CD4-positive, alpha-beta T cell (primary cell): ENCODE measurements around the gene MRPS5. TPM values are rescaled to one million over a fixed set of nuclear protein-coding genes. Genes with fewer than 3 reads are reported as not detected.

Experiments
- ATAC-seq: fragments of 200-7000 bp; cut with Tn5 transposase; one replicate; pipeline ENCODE4 v1.10.0; 2022; ENCODE audit warnings: mild to moderate bottlenecking; ENCODE audit not compliant: poor library complexity
- CTCF ChIA-PET: fragments of 350-600 bp; sonication (Branson Sonifier 250); formaldehyde crosslinking; loops from one replicate; lab custom pipeline; 2021; ENCODE audit warnings: antibody characterized with exemption, inconsistent platforms; lab: Charles Lee
- POLR2A ChIA-PET: fragments of 350-600 bp; sonication (Branson Sonifier 250); formaldehyde crosslinking; loops from one replicate; lab custom pipeline; 2021; ENCODE audit warnings: antibody characterized with exemption, inconsistent platforms; lab: Charles Lee
- DNase-seq, 14 experiments: peaks; one replicate each; pipeline ENCODE4 v3.0.0-alpha.2; 2013 to 2020; ENCODE audit warnings: mixed read lengths in 2 of 14
- H3K27ac ChIP-seq, 2 donors: one replicate each; pipeline versions ENCODE4 v1.5.1 to v1.7.0; 2013; ENCODE audit warnings: low read length in 2 of 2, low read depth in 1 of 2, mild to moderate bottlenecking in 1 of 2
- H3K27me3 ChIP-seq, 2 experiments: 1 replicate in 1 of 2; 2 replicates in 1 of 2; pipeline versions ENCODE4 v1.6.1 to v1.7.0; 2013; ENCODE audit warnings: low read length in 2 of 2, control low read depth in 1 of 2, mild to moderate bottlenecking in 1 of 2, moderate library complexity in 1 of 2; ENCODE audit not compliant: insufficient read depth in 2 of 2, control insufficient read depth in 1 of 2
- H3K36me3 ChIP-seq: one replicate; pipeline ENCODE4 v1.6.1; 2013; ENCODE audit warnings: low read length, control low read depth; ENCODE audit not compliant: insufficient read depth
- H3K4me1 ChIP-seq: one replicate; pipeline ENCODE4 v1.6.1; 2013; ENCODE audit warnings: low read length, control low read depth; ENCODE audit not compliant: insufficient read depth
- H3K4me3 ChIP-seq: one replicate; pipeline ENCODE4 v1.5.1; 2013; ENCODE audit warnings: mild to moderate bottlenecking, low read length, moderate library complexity
- H3K9me3 ChIP-seq, 2 experiments: 1 replicate in 1 of 2; 2 replicates in 1 of 2; pipeline versions ENCODE4 v1.6.1 to v1.7.0; 2013; ENCODE audit warnings: low read length in 2 of 2, mild to moderate bottlenecking in 2 of 2, control low read depth in 1 of 2, moderate library complexity in 1 of 2; ENCODE audit not compliant: control insufficient read depth in 1 of 2, insufficient read depth in 1 of 2
- H3K27ac Mint-ChIP-seq: one replicate; pipeline ENCODE4 v1.8.0; 2020; ENCODE audit warnings: mixed read lengths
- H3K27me3 Mint-ChIP-seq: one replicate; pipeline ENCODE4 v1.8.0; 2021; ENCODE audit warnings: mixed read lengths
- H3K36me3 Mint-ChIP-seq: one replicate; pipeline ENCODE4 v1.8.0; 2021; ENCODE audit warnings: low read depth, mixed read lengths
- H3K4me1 Mint-ChIP-seq: one replicate; pipeline ENCODE4 v1.8.0; 2021; ENCODE audit warnings: low read depth, mixed read lengths
- H3K4me3 Mint-ChIP-seq: one replicate; pipeline ENCODE4 v1.8.0; 2020; ENCODE audit warnings: mild to moderate bottlenecking, mixed read lengths
- H3K9me3 Mint-ChIP-seq: one replicate; pipeline ENCODE4 v1.8.0; 2020; ENCODE audit warnings: mixed read lengths
- intact Hi-C, 2 experiments: fragments of 100-400 bp; cut with DNase I in 1 of 2; cut with micrococcal nuclease in 1 of 2; formaldehyde crosslinking; loops; one replicate each; pipeline versions ENCODE4 v1.15.1 to v1.9.0; 2023 to 2025; cut with DNase I, micrococcal nuclease
- total RNA-seq, 174 experiments: library from RNA in 2 of 174; stranded (reverse) in 2 of 174; gene quantifications; one replicate each; pipeline ENCODE4 v1.2.3 and lab custom pipeline; 2021 to 2026
- TF ChIP-seq, protein P1 (sequence below): fragments of 200-600 bp; IDR thresholded peaks from one replicate; pipeline ENCODE4 v1.8.0; 2022; ENCODE audit warnings: antibody characterized with exemption, mild to moderate bottlenecking

The MRPS5 gene
- total RNA-seq, 2 experiments from 2014 or later, result 15.3 to 16.3 TPM

- H3K27me3 Mint-ChIP-seq, result no peaks in the 10 kb centered on the region
- no peak for ATAC-seq
Observed at GRCh38 chr2:95110395-95110794, 11.2 kb downstream of the MRPS5 start.

GRCh38 chr2:95109260-95109659 is 12.3 kb downstream of the MRPS5 start:
- no peaks in the 10 kb centered on the region for H3K27me3 Mint-ChIP-seq
- H3K4me3 ChIP-seq, result no peak overlapping the region
- no peak for DNase-seq
- H3K27ac Mint-ChIP-seq, result no peak overlapping the region
- H3K4me1 ChIP-seq, result no peaks in the 10 kb centered on the region
- no peak overlapping the region for H3K4me3 Mint-ChIP-seq
- no peak overlapping the region for H3K27ac ChIP-seq
- no peaks in the 10 kb centered on the region for H3K9me3 ChIP-seq
- CTCF ChIA-PET, result no interaction called here
- TF ChIP-seq, protein P1, sequence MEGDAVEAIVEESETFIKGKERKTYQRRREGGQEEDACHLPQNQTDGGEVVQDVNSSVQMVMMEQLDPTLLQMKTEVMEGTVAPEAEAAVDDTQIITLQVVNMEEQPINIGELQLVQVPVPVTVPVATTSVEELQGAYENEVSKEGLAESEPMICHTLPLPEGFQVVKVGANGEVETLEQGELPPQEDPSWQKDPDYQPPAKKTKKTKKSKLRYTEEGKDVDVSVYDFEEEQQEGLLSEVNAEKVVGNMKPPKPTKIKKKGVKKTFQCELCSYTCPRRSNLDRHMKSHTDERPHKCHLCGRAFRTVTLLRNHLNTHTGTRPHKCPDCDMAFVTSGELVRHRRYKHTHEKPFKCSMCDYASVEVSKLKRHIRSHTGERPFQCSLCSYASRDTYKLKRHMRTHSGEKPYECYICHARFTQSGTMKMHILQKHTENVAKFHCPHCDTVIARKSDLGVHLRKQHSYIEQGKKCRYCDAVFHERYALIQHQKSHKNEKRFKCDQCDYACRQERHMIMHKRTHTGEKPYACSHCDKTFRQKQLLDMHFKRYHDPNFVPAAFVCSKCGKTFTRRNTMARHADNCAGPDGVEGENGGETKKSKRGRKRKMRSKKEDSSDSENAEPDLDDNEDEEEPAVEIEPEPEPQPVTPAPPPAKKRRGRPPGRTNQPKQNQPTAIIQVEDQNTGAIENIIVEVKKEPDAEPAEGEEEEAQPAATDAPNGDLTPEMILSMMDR, result no peak
- POLR2A ChIA-PET, result no interaction called here
- intact Hi-C loops, result no loop called here
- H3K4me1 Mint-ChIP-seq, result no peaks in the 10 kb centered on the region
- no peak for ATAC-seq
- peaks cover 88% of the 10 kb centered on the region for H3K36me3 Mint-ChIP-seq
- peaks cover 89% of the 10 kb centered on the region for H3K36me3 ChIP-seq
- no peaks in the 10 kb centered on the region for H3K27me3 ChIP-seq
- H3K9me3 Mint-ChIP-seq, result no peaks in the 10 kb centered on the region

More at GRCh38 chr2:95110395-95110794, 11.2 kb downstream of the MRPS5 start:
- no peaks in the 10 kb centered on the region for H3K9me3 Mint-ChIP-seq
- H3K36me3 Mint-ChIP-seq, result peaks cover 88% of the 10 kb centered on the region
- DNase-seq, result no peak
- H3K9me3 ChIP-seq, result no peaks in the 10 kb centered on the region
- H3K27me3 ChIP-seq, result no peaks in the 10 kb centered on the region
- POLR2A ChIA-PET, result no interaction called here
- no peak overlapping the region for H3K27ac Mint-ChIP-seq
- TF ChIP-seq, protein P1, result no peak
- H3K4me1 ChIP-seq, result peaks cover 7% of the 10 kb centered on the region
- CTCF ChIA-PET, result interaction anchor here (1.4 kb wide), 1 partner anchor 88 kb away, joined by 3 read pairs; no protein-coding TSS in a partner anchor
- H3K4me3 ChIP-seq, result no peak overlapping the region
- H3K4me3 Mint-ChIP-seq, result no peak overlapping the region
- H3K36me3 ChIP-seq, result peaks cover 86% of the 10 kb centered on the region
- intact Hi-C loops, result no loop called here
- no peak overlapping the region for H3K27ac ChIP-seq
- peaks cover 10% of the 10 kb centered on the region for H3K4me1 Mint-ChIP-seq

DNA sequence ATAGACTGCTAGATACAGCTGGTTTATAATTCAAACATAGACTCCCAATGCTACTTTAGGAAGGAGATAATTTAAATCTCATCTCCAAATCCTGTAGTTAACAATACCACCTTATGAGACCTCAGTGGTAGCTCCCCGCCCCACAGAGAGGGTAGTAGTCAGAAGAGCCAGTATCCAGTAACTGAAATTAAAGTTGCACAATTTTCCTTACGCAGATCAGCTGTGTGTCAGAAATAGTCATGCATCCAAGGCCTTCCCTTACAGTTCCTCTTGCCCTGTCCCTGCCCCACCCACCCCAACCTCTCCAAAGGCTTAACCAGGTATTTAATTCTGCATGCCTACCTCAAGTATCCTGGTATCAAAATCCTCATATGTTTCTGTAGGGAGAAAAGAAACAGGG is 15.5 kb downstream of the MRPS5 start:
- no peak overlapping the region for H3K4me3 Mint-ChIP-seq
- no peaks in the 10 kb centered on the region for H3K4me1 ChIP-seq
- TF ChIP-seq, protein P1, result no peak
- no peak overlapping the region for H3K27ac Mint-ChIP-seq
- H3K9me3 ChIP-seq, result no peaks in the 10 kb centered on the region
- intact Hi-C loops, result no loop called here
- H3K9me3 Mint-ChIP-seq, result no peaks in the 10 kb centered on the region
- no peaks in the 10 kb centered on the region for H3K27me3 ChIP-seq
- ChIA-PET CTCF (interaction anchor here (0.9 to 1.0 kb wide), 2 partner anchors 9 to 119 kb away, joined by 3 to 8 read pairs; no protein-coding TSS in a partner anchor), POLR2A (no interaction called here)
- H3K27me3 Mint-ChIP-seq, result no peaks in the 10 kb centered on the region
- no peak overlapping the region for H3K4me3 ChIP-seq
- peaks cover 99% of the 10 kb centered on the region for H3K36me3 ChIP-seq
- ATAC-seq, result no peak
- DNase-seq, result no peak
- H3K27ac ChIP-seq, result no peak overlapping the region
- peaks cover 93% of the 10 kb centered on the region for H3K36me3 Mint-ChIP-seq
- H3K4me1 Mint-ChIP-seq, result no peaks in the 10 kb centered on the region
